Keratinocyte (primary cell): ENCODE measurements around the gene MOB2. TPM values are rescaled to one million over a fixed set of nuclear protein-coding genes. Genes with fewer than 3 reads are reported as not detected.

Experiments
- DNase-seq: peaks from one replicate; pipeline ENCODE4 v3.0.0-alpha.2; 2011; ENCODE audit warnings: low read depth, missing footprints, low spot score
- FAIRE-seq: peaks from 2 replicates; lab custom pipeline; 2011; peaks lifted over from hg19 to GRCh38; lab: Jason Lieb, UNC
- H2AFZ ChIP-seq: 2 replicates; pipeline ENCODE4 v1.6.0; 2012; ENCODE audit warnings: low read length, control low read depth, inconsistent platforms; ENCODE audit not compliant: control insufficient read depth
- H3K27ac ChIP-seq: 2 replicates; pipeline ENCODE4 v1.5.1; 2011; ENCODE audit warnings: low read length; ENCODE audit not compliant: control insufficient read depth, insufficient read depth
- H3K27me3 ChIP-seq: 3 replicates; pipeline ENCODE4 v1.6.0; 2011; ENCODE audit warnings: low read length; ENCODE audit not compliant: control insufficient read depth, insufficient read depth; ENCODE audit errors: extremely low read depth
- H3K36me3 ChIP-seq, 2 experiments: 2 replicates in 1 of 2; 3 replicates in 1 of 2; pipeline ENCODE4 v1.5.1; 2011; ENCODE audit warnings: low read length in 2 of 2, mild to moderate bottlenecking in 1 of 2; ENCODE audit not compliant: control insufficient read depth in 2 of 2, insufficient read depth in 2 of 2; ENCODE audit errors: extremely low read depth in 1 of 2
- H3K4me1 ChIP-seq: 3 replicates; pipeline ENCODE4 v1.5.1; 2011; ENCODE audit warnings: low read length; ENCODE audit not compliant: control insufficient read depth, insufficient read depth; ENCODE audit errors: extremely low read depth
- H3K4me2 ChIP-seq: 3 replicates; pipeline ENCODE4 v1.6.0; 2011; ENCODE audit warnings: low read depth, low read length; ENCODE audit not compliant: control insufficient read depth, insufficient read depth; ENCODE audit errors: extremely low read depth
- H3K4me3 ChIP-seq, 3 experiments: fragments of 200-600 bp in 1 of 3; sonication (generic) in 1 of 3; 2 replicates in 2 of 3; 3 replicates in 1 of 3; pipeline ENCODE4 v1.5.1; 2011 to 2016; ENCODE audit warnings: low read length in 3 of 3, mild to moderate bottlenecking in 3 of 3, control low read depth in 2 of 3, inconsistent platforms in 1 of 3, low read depth in 1 of 3, mixed read lengths in 1 of 3, mixed run types in 1 of 3, moderate library complexity in 1 of 3; ENCODE audit not compliant: control insufficient read depth in 2 of 3, insufficient read depth in 2 of 3; ENCODE audit errors: extremely low read depth in 1 of 3
- H3K79me2 ChIP-seq: 2 replicates; pipeline ENCODE4 v1.6.0; 2012; ENCODE audit warnings: low read length; ENCODE audit not compliant: control insufficient read depth, insufficient read depth
- H3K9ac ChIP-seq: 3 replicates; pipeline ENCODE4 v1.6.0; 2011; ENCODE audit warnings: low read length; ENCODE audit not compliant: control insufficient read depth, insufficient read depth; ENCODE audit errors: extremely low read depth
- H3K9me1 ChIP-seq: 3 replicates; pipeline ENCODE4 v1.6.0; 2011; ENCODE audit warnings: low read length; ENCODE audit not compliant: control insufficient read depth, insufficient read depth; ENCODE audit errors: extremely low read depth
- H3K9me3 ChIP-seq: 2 replicates; pipeline ENCODE4 v1.5.1; 2012; ENCODE audit warnings: low read depth, low read length; ENCODE audit not compliant: control insufficient read depth
- H4K20me1 ChIP-seq: 3 replicates; pipeline ENCODE4 v1.6.0; 2011; ENCODE audit warnings: low read length; ENCODE audit not compliant: control insufficient read depth, insufficient read depth; ENCODE audit errors: extremely low read depth
- EZH2 ChIP-seq: IDR thresholded peaks from one replicate; pipeline ENCODE4 v1.6.1; 2012; ENCODE audit warnings: inconsistent platforms, mild to moderate bottlenecking, low read length, moderate library complexity
- dilution Hi-C: fragments of 300-500 bp; cut with MboI; formaldehyde crosslinking; loops from one replicate; pipeline ENCODE4 v1.7.0; 2020; ENCODE audit warnings: low sequenced_read_pairs; ENCODE audit not compliant: extremely low pct_ligation_motif_present
- polyA plus RNA-seq, 5 experiments: library from polyadenylated mRNA; depleted of rRNA in 3 of 5; stranded (reverse) in 3 of 5; stranded (forward) in 1 of 5; unstranded in 1 of 5; fragments of >200 nt; gene quantifications; 1 replicate in 1 of 5; 2 replicates in 3 of 5; 3 replicates in 1 of 5; pipeline versions ENCODE4 v1.2.1 to v1.2.3, GENCODE V29; 2011 to 2012; ENCODE audit warnings: missing spikeins in 2 of 5, low read depth in 1 of 5, low replicate concordance in 1 of 5
- TF ChIP-seq, protein P1 (sequence below), 3 experiments: IDR thresholded peaks in 1 of 3; conservative IDR thresholded peaks in 1 of 3; optimal IDR thresholded peaks in 1 of 3; 2 replicates in 2 of 3; 3 replicates in 1 of 3; pipeline versions ENCODE3 to v1.5.1; 2011; ENCODE audit warnings: low read length in 3 of 3, mild to moderate bottlenecking in 3 of 3, moderate library complexity in 2 of 3, control low read depth in 1 of 3, inconsistent platforms in 1 of 3; ENCODE audit not compliant: insufficient read depth in 2 of 3; ENCODE audit errors: extremely low read depth in 1 of 3

Gene MOB2
- polyA plus RNA-seq, 1 donor (not counting 4 experiments of a cell fraction or from before 2014, with no cell fraction given), result 37.7 TPM

DNA sequence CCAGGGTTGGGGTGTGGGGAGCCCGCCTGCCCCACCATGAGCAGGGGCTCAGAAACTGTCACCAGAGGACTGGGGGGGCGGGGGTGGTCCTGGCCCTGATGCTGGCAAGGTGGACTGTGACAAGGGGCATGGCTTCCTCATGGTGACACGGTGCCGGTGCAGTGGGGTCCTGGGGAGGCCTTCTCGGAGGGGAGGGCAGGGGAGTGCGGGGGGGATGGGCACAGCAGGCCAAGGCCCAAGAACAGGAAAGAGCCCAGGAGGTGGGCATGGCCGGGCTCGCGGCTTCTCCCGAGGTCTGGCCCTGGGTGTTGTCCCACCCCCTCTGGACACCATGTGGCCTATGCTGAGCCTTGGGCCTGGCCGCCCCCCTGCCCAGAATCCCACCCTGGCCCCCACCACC is 47.2 kb downstream of the MOB2 start:
- DNase-seq, result no peak
- no peak overlapping the region for H3K4me3 ChIP-seq
- no peak overlapping the region for H3K4me2 ChIP-seq
- no peaks in the 10 kb centered on the region for H3K9me3 ChIP-seq
- H3K27me3 ChIP-seq, result peaks cover 19% of the 10 kb centered on the region
- H2AFZ ChIP-seq, result no peak overlapping the region
- H3K36me3 ChIP-seq, result no peaks in the 10 kb centered on the region
- no peak for FAIRE-seq
- H3K27ac ChIP-seq, result no peak overlapping the region
- dilution Hi-C loops, result no loop called here
- no peak for TF ChIP-seq EZH2
- TF ChIP-seq, protein P1, sequence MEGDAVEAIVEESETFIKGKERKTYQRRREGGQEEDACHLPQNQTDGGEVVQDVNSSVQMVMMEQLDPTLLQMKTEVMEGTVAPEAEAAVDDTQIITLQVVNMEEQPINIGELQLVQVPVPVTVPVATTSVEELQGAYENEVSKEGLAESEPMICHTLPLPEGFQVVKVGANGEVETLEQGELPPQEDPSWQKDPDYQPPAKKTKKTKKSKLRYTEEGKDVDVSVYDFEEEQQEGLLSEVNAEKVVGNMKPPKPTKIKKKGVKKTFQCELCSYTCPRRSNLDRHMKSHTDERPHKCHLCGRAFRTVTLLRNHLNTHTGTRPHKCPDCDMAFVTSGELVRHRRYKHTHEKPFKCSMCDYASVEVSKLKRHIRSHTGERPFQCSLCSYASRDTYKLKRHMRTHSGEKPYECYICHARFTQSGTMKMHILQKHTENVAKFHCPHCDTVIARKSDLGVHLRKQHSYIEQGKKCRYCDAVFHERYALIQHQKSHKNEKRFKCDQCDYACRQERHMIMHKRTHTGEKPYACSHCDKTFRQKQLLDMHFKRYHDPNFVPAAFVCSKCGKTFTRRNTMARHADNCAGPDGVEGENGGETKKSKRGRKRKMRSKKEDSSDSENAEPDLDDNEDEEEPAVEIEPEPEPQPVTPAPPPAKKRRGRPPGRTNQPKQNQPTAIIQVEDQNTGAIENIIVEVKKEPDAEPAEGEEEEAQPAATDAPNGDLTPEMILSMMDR (optimal IDR thresholded peaks at IDR 0.05 in 1 of 3, IDR thresholded peaks at IDR 0.05 in 1 of 3, conservative IDR thresholded peaks at IDR 0.05 in 1 of 3; ENCODE audit: extremely low read depth in 1 of 3, insufficient read depth in 2 of 3, low read length in 3 of 3), result no peak
- no peaks in the 10 kb centered on the region for H3K4me1 ChIP-seq
- H3K9ac ChIP-seq, result no peak overlapping the region
- H4K20me1 ChIP-seq, result no peaks in the 10 kb centered on the region
- no peaks in the 10 kb centered on the region for H3K9me1 ChIP-seq
- H3K79me2 ChIP-seq, result no peaks in the 10 kb centered on the region

DNA sequence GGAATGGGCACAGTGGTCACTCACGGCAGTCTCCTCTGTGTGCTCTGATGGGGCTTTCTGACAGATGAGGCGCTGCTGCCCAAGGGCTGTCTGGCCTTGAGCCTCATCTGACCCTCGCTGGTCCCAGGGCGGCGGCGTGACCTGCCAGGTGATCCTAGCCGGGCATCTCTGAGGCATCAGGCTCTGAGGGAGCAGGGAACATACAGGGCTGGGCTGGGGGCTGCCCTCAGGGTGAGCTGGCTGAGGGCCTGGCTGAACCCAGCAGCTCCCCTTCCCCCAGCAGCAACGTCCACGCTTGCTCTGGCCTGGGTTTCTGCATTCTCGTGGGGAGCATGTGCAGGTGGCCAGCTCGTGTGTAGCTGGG is 47.6 kb downstream of the MOB2 start:
- Histone ChIP-seq H3K9me1 (no peaks in the 10 kb centered on the region), H3K79me2 (no peaks in the 10 kb centered on the region), H3K27me3 (peaks cover 15% of the 10 kb centered on the region), H3K4me3 (no peak overlapping the region), H3K9me3 (no peaks in the 10 kb centered on the region), H3K4me1 (no peaks in the 10 kb centered on the region), H3K4me2 (no peak overlapping the region), H3K9ac (no peak overlapping the region), H3K36me3 (no peaks in the 10 kb centered on the region), H4K20me1 (no peaks in the 10 kb centered on the region), H3K27ac (no peak overlapping the region), H2AFZ (no peak overlapping the region)
- DNase-seq, result no peak
- dilution Hi-C loops, result no loop called here
- TF ChIP-seq EZH2, result no peak
- TF ChIP-seq, protein P1 (optimal IDR thresholded peaks at IDR 0.05 in 1 of 3, IDR thresholded peaks at IDR 0.05 in 1 of 3, conservative IDR thresholded peaks at IDR 0.05 in 1 of 3; ENCODE audit: extremely low read depth in 1 of 3, insufficient read depth in 2 of 3, low read length in 3 of 3), result no peak
- FAIRE-seq, result no peak
